NB4 (cell line): ENCODE results near the gene EBF3.
"Not testable (repeated sequence)": the region's sequence is repeated elsewhere in the genome, so short reads cannot be mapped to it uniquely, and the experiment has no call there.

ENCODE experiments used
- DNase-seq: peaks from one replicate; pipeline ENCODE4 v3.0.0; 2010; ENCODE audit warnings: low read depth
- H3K4me3 ChIP-seq: one replicate; pipeline ENCODE4 v1.5.1; 2011; ENCODE audit warnings: mild to moderate bottlenecking, low read depth, low read length, moderate library complexity
- MYC ChIP-seq: IDR thresholded peaks from 2 replicates; pipeline ENCODE4 v1.6.1; 2011; ENCODE audit warnings: low read depth, low read length
- POLR2A ChIP-seq: IDR thresholded peaks from 2 replicates; pipeline ENCODE4 v1.6.1; 2011; ENCODE audit warnings: mild to moderate bottlenecking; ENCODE audit not compliant: insufficient read length; ENCODE audit errors: extremely low read depth
- TF ChIP-seq, protein P1 (sequence below): IDR thresholded peaks from 2 replicates; pipeline ENCODE4 v1.6.1; 2011; ENCODE audit warnings: low read depth, low read length
- TF ChIP-seq, protein P2 (sequence below): IDR thresholded peaks from one replicate; pipeline ENCODE4 v1.5.1; 2012; ENCODE audit warnings: low read depth, low read length

Gene EBF3

DNA sequence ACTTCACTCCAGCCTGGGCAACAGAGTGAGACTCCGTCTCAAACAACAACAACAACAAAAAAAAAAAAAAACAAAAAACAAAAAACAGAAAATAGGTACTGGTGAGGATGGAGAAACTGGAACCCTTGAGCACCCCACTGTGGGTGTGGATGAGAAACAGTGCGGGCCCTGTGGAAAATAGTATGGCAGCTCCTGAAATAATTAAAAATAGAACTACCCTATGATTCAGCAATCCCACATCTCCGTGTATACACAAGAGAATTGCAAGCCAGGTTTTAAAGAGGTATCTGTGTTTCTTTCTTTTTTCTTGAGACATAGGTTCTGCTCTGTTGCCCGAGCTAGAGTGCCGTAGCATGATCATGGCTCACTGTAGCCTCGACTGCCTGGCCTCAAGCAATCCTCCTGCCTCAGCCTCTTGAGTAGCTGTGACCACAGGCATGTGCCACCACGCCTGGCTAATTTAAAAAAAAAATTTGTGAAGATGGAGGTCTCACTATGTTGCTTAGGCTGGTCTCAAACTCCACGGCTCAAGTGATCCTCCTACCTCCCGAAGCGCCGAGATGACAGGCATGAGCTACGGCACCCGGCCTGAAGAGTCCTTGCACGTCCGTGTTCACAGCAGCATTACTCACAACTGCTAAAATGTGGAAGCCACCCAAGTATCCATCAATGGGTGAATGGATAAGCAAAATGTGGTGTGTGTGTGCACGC lies 39.5 kb downstream of the EBF3 start:
- TF ChIP-seq POLR2A (no peak), MYC (no peak)
- no peak overlapping the region for H3K4me3 ChIP-seq
- DNase-seq, result no peak

DNA sequence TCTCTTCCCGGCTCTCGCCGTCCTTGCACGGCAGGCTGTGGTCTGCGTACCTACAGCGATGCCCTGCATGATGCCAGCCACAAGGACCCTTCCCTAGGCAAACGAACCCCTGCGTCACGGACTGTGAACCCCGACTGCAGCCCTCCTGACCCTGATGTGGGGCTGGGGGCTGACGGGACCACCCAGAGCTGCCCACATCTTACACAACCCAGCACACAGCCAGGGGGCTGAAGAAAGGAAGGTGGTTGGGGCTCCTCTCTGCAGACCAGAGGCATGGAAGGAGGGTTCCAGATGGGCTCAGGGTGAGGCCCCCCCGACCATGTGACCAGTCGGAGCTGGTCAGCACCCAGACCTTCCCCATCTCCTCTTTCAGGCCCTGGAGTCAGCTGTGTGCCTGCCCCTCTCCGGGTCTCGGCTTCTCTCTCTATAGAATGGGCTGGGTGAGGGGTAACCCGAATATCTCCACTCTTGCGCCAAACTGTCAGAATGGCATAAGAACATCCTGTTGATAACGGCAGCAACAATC lies 41.4 kb downstream of the EBF3 start:
- no peak overlapping the region for H3K4me3 ChIP-seq
- DNase-seq, result no peak
- TF ChIP-seq MYC (no peak), POLR2A (no peak)
- TF ChIP-seq, protein P1, sequence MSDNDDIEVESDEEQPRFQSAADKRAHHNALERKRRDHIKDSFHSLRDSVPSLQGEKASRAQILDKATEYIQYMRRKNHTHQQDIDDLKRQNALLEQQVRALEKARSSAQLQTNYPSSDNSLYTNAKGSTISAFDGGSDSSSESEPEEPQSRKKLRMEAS, result no peak
- TF ChIP-seq, protein P2, sequence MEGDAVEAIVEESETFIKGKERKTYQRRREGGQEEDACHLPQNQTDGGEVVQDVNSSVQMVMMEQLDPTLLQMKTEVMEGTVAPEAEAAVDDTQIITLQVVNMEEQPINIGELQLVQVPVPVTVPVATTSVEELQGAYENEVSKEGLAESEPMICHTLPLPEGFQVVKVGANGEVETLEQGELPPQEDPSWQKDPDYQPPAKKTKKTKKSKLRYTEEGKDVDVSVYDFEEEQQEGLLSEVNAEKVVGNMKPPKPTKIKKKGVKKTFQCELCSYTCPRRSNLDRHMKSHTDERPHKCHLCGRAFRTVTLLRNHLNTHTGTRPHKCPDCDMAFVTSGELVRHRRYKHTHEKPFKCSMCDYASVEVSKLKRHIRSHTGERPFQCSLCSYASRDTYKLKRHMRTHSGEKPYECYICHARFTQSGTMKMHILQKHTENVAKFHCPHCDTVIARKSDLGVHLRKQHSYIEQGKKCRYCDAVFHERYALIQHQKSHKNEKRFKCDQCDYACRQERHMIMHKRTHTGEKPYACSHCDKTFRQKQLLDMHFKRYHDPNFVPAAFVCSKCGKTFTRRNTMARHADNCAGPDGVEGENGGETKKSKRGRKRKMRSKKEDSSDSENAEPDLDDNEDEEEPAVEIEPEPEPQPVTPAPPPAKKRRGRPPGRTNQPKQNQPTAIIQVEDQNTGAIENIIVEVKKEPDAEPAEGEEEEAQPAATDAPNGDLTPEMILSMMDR, result no peak

DNA sequence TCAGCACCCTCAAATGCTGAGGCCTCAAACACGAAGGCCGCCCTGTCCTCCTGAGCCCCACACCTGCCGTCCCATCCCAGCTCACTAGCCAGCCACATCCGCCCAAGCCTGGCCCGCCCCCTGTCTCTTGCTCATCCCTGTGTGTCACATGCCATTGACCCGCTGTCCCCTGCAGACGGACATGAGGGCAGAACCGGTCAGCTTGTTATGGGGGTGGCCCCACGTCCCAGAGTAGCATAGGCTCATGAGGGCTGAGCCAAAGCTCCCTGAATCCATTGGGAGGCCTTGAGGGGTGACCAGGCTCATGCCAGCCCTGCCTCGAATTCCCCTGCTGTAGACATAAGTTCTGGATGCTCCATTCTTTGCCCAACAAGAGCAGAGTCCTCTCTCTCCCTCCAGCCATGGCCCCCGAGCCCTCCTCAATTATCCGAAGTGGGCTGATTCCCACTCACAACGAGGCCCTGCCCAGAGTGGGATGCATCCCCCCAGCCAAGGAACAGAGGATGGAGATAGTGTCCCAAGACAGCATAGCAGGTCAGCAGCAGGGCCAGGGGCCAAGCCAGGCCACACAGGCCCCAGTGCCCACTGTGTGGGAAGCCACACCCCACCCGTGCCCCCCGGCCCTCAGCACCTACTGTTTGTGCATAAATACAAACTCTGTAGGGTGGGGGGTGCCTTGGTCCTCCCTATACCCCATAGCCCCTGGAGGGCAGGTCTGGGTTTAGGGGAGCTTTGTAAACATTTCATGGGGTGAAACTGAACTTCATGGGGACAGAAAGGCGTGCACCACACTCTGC lies 42.1 kb downstream of the EBF3 start:
- H3K4me3 ChIP-seq, result no peak overlapping the region
- DNase-seq, result no peak
- TF ChIP-seq POLR2A (no peak), MYC (no peak)
- TF ChIP-seq, protein P2, result no peak
- TF ChIP-seq, protein P1, result no peak

DNA sequence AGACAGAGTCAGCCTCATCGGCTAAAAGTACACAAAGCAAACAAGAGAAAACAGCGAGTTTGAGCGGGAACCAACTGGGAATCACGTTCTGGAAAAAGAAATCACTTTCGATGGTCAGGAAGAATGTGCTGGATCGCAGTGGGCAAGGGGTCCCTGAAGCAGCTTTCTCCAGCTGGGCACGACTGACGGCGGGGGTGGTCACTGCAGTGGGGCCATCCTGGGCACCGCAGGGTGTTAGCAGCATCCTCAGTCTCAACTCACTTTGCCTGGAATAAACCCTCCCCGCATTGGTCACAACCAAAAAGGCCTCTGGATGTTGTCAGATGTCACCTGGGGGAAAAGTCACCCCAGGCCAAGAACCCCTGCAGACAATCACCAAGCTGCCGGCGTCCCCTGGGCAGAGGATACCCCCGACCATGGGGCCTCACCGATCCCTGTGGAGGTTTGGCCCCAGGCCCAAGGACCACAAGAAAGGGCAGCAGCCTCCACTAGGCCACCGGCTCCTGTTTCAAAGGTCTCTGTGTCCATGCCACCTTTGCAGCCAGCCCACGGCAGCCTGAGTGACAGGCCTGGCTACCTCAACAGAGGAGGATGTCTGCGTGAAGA lies 42.9 kb downstream of the EBF3 start:
- no peak overlapping the region for H3K4me3 ChIP-seq
- DNase-seq, result no peak

DNA sequence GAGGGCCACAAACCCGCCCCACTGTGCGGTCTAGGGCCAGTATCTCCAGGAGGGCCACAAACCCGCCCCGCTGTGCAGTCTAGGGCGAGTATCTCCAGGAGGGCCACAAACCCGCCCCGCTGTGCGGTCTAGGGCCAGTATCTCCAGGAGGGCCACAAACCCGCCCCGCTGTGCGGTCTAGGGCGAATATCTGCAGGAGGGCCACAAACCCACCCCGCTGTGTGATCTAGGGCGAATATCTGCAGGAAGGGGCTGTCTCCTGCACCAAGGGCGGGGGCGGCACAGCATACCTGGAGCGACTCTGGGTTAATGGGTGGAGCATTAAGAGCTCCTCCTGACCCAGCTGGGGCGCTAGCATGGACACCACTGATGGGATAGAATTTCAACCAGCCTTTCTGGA lies 43.9 kb downstream of the EBF3 start:
- not testable (repeated sequence) for DNase-seq, H3K4me3 ChIP-seq

More for the DNA sequence above, 42.9 kb downstream of the EBF3 start:
- TF ChIP-seq POLR2A (no peak), MYC (no peak)
- TF ChIP-seq, protein P2, result no peak
- TF ChIP-seq, protein P1, result no peak

DNA sequence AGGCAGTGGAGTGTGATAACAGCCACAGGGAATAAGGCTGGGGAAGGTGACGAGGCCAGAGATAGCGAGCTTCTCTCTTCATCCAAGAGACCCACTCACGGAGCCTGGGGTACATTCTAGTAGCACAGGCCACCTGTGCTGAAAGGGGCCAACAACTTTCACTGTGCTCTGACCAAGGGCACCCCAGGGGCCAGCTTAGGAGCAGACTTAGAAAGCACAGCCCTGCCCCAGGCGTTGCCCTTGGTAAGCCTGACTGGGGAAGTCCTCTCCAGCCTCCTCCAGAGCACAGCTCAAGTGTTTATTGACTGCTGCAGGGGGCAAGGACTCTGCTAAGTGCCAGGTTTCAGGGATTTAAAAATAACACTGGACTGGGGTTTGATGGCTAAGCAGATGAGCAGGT lies 44.7 kb downstream of the EBF3 start:
- TF ChIP-seq, protein P2, result no peak
- TF ChIP-seq, protein P1, result no peak
- TF ChIP-seq POLR2A, result no peak
- TF ChIP-seq MYC, result no peak
- no peak for DNase-seq
- H3K4me3 ChIP-seq, result no peak overlapping the region
